Dendritic cell treated with granulocyte-macrophage colony-stimulating factor and Interleukin-4, amounts not matched to agents 40 ng/mL and 50 ng/mL, for 4 days (primary cell): ENCODE results near the gene STXBP6.

Experiments
- H3K27ac Mint-ChIP-seq: one replicate; pipeline ENCODE4 v1.8.0; 2022; ENCODE audit warnings: mild to moderate bottlenecking, mixed read lengths
- H3K27me3 Mint-ChIP-seq: one replicate; pipeline ENCODE4 v1.8.0; 2022; ENCODE audit warnings: mild to moderate bottlenecking, mixed read lengths
- H3K36me3 Mint-ChIP-seq: one replicate; pipeline ENCODE4 v1.8.0; 2022; ENCODE audit warnings: low read depth, mixed read lengths
- H3K4me1 Mint-ChIP-seq: one replicate; pipeline ENCODE4 v1.8.0; 2022; ENCODE audit warnings: low read depth, mixed read lengths
- H3K4me3 Mint-ChIP-seq: one replicate; pipeline ENCODE4 v1.8.0; 2022; ENCODE audit warnings: mild to moderate bottlenecking, moderate library complexity, mixed read lengths
- H3K9me3 Mint-ChIP-seq: one replicate; pipeline ENCODE4 v1.8.0; 2022; ENCODE audit warnings: mixed read lengths
- intact Hi-C: fragments of 100-400 bp; cut with micrococcal nuclease; formaldehyde crosslinking; loops from one replicate; pipeline ENCODE4 v1.15.0; 2022

Gene STXBP6

GRCh38 chr14:24851406-24851805, 198.5 kb downstream of the STXBP6 start:
- H3K4me1 Mint-ChIP-seq: peaks cover 9% of the 10 kb centered on the region
- intact Hi-C loops: no loop called here
- no peaks in the 10 kb centered on the region for H3K9me3 Mint-ChIP-seq
- H3K4me3 Mint-ChIP-seq: no peak overlapping the region
- H3K36me3 Mint-ChIP-seq: no peaks in the 10 kb centered on the region
- no peaks in the 10 kb centered on the region for H3K27me3 Mint-ChIP-seq
- no peak overlapping the region for H3K27ac Mint-ChIP-seq

- no peak overlapping the region for H3K4me3 Mint-ChIP-seq
- H3K9me3 Mint-ChIP-seq: no peaks in the 10 kb centered on the region
- peaks cover 9% of the 10 kb centered on the region for H3K4me1 Mint-ChIP-seq
- H3K27me3 Mint-ChIP-seq: no peaks in the 10 kb centered on the region
- intact Hi-C loops: no loop called here
- H3K27ac Mint-ChIP-seq: no peak overlapping the region
- H3K36me3 Mint-ChIP-seq: no peaks in the 10 kb centered on the region
Measured at GRCh38 chr14:24850072-24850471, 199.9 kb downstream of the STXBP6 start.

GRCh38 chr14:24849471-24849870, 200.5 kb downstream of the STXBP6 start:
- Mint-ChIP-seq H3K4me3 (no peak overlapping the region), H3K9me3 (no peaks in the 10 kb centered on the region), H3K27me3 (no peaks in the 10 kb centered on the region), H3K36me3 (no peaks in the 10 kb centered on the region), H3K27ac (no peak overlapping the region), H3K4me1 (peaks cover 9% of the 10 kb centered on the region)
- intact Hi-C loops: no loop called here

GRCh38 chr14:24848102-24848790, 201.7 kb downstream of the STXBP6 start:
- no peaks in the 10 kb centered on the region for H3K9me3 Mint-ChIP-seq
- H3K27me3 Mint-ChIP-seq: no peaks in the 10 kb centered on the region
- H3K36me3 Mint-ChIP-seq: no peaks in the 10 kb centered on the region
- no peak overlapping the region for H3K4me3 Mint-ChIP-seq
- peaks cover 9% of the 10 kb centered on the region for H3K4me1 Mint-ChIP-seq
- intact Hi-C loops: no loop called here
- no peak overlapping the region for H3K27ac Mint-ChIP-seq

GRCh38 chr14:24847568-24848095, 202.3 kb downstream of the STXBP6 start:
- no peaks in the 10 kb centered on the region for H3K36me3 Mint-ChIP-seq
- H3K4me3 Mint-ChIP-seq: no peak overlapping the region
- intact Hi-C loops: no loop called here
- H3K27ac Mint-ChIP-seq: no peak overlapping the region
- peaks cover 9% of the 10 kb centered on the region for H3K4me1 Mint-ChIP-seq
- no peaks in the 10 kb centered on the region for H3K9me3 Mint-ChIP-seq
- H3K27me3 Mint-ChIP-seq: no peaks in the 10 kb centered on the region

- no peaks in the 10 kb centered on the region for H3K4me1 Mint-ChIP-seq
- H3K9me3 Mint-ChIP-seq: no peaks in the 10 kb centered on the region
- H3K27ac Mint-ChIP-seq: no peak overlapping the region
- no peaks in the 10 kb centered on the region for H3K36me3 Mint-ChIP-seq
- intact Hi-C loops: no loop called here
- H3K4me3 Mint-ChIP-seq: no peak overlapping the region
- peaks cover 1% of the 10 kb centered on the region for H3K27me3 Mint-ChIP-seq
Measured at GRCh38 chr14:24846261-24846660, 203.7 kb downstream of the STXBP6 start.

GRCh38 chr14:24845851-24846250, 204.1 kb downstream of the STXBP6 start:
- Mint-ChIP-seq H3K27me3 (peaks cover 1% of the 10 kb centered on the region), H3K27ac (no peak overlapping the region), H3K4me1 (no peaks in the 10 kb centered on the region), H3K9me3 (no peaks in the 10 kb centered on the region), H3K4me3 (no peak overlapping the region), H3K36me3 (no peaks in the 10 kb centered on the region)
- intact Hi-C loops: no loop called here

- Mint-ChIP-seq H3K27me3 (peaks cover 1% of the 10 kb centered on the region), H3K27ac (no peak overlapping the region), H3K4me3 (no peak overlapping the region), H3K36me3 (no peaks in the 10 kb centered on the region), H3K9me3 (no peaks in the 10 kb centered on the region), H3K4me1 (no peaks in the 10 kb centered on the region)
- intact Hi-C loops: no loop called here
Measured at GRCh38 chr14:24844011-24844410, 205.9 kb downstream of the STXBP6 start.

GRCh38 chr14:24843494-24843893, 206.5 kb downstream of the STXBP6 start:
- no peak overlapping the region for H3K27ac Mint-ChIP-seq
- intact Hi-C loops: no loop called here
- no peaks in the 10 kb centered on the region for H3K4me1 Mint-ChIP-seq
- no peaks in the 10 kb centered on the region for H3K36me3 Mint-ChIP-seq
- H3K27me3 Mint-ChIP-seq: peaks cover 1% of the 10 kb centered on the region
- H3K9me3 Mint-ChIP-seq: no peaks in the 10 kb centered on the region
- H3K4me3 Mint-ChIP-seq: no peak overlapping the region

GRCh38 chr14:24840204-24840893, 209.6 kb downstream of the STXBP6 start:
- no peak overlapping the region for H3K4me3 Mint-ChIP-seq
- intact Hi-C loops: no loop called here
- H3K9me3 Mint-ChIP-seq: no peaks in the 10 kb centered on the region
- no peaks in the 10 kb centered on the region for H3K4me1 Mint-ChIP-seq
- H3K36me3 Mint-ChIP-seq: no peaks in the 10 kb centered on the region
- H3K27ac Mint-ChIP-seq: no peak overlapping the region
- H3K27me3 Mint-ChIP-seq: peaks cover 1% of the 10 kb centered on the region

GRCh38 chr14:24839617-24840203, 210.2 kb downstream of the STXBP6 start:
- Mint-ChIP-seq H3K9me3 (no peaks in the 10 kb centered on the region), H3K4me1 (no peaks in the 10 kb centered on the region), H3K36me3 (no peaks in the 10 kb centered on the region)

GRCh38 chr14:24838945-24839616, 210.9 kb downstream of the STXBP6 start:
- Mint-ChIP-seq H3K9me3 (no peaks in the 10 kb centered on the region), H3K27ac (no peak overlapping the region), H3K27me3 (peaks cover 1% of the 10 kb centered on the region), H3K4me3 (no peak overlapping the region), H3K4me1 (no peaks in the 10 kb centered on the region), H3K36me3 (no peaks in the 10 kb centered on the region)
- intact Hi-C loops: no loop called here

More at GRCh38 chr14:24839617-24840203, 210.2 kb downstream of the STXBP6 start:
- peaks cover 1% of the 10 kb centered on the region for H3K27me3 Mint-ChIP-seq
- no peak overlapping the region for H3K27ac Mint-ChIP-seq
- H3K4me3 Mint-ChIP-seq: no peak overlapping the region
- intact Hi-C loops: no loop called here

- intact Hi-C loops: no loop called here
- Mint-ChIP-seq H3K4me1 (no peaks in the 10 kb centered on the region), H3K9me3 (no peaks in the 10 kb centered on the region), H3K27ac (no peak overlapping the region), H3K36me3 (no peaks in the 10 kb centered on the region), H3K4me3 (no peak overlapping the region), H3K27me3 (peaks cover 1% of the 10 kb centered on the region)
Measured at GRCh38 chr14:24837280-24838046, 212.5 kb downstream of the STXBP6 start.
